Stimulated activated CD8-positive, alpha-beta memory T cell treated with anti-CD3 and anti-CD28 coated beads, Interleukin-15, amount 100 ng/mL, for 4 hours (primary cell): ENCODE data around the gene NPHP4.

Experiments
- DNase-seq, 2 donors: peaks; one replicate each; pipeline ENCODE4 v3.0.0-alpha.2; 2020; ENCODE audit warnings: low read depth in 2 of 2

Gene NPHP4

GRCh38 chr1:5831600-5832335 lies 160.5 kb downstream of the NPHP4 start:
- no peak for DNase-seq

DNA sequence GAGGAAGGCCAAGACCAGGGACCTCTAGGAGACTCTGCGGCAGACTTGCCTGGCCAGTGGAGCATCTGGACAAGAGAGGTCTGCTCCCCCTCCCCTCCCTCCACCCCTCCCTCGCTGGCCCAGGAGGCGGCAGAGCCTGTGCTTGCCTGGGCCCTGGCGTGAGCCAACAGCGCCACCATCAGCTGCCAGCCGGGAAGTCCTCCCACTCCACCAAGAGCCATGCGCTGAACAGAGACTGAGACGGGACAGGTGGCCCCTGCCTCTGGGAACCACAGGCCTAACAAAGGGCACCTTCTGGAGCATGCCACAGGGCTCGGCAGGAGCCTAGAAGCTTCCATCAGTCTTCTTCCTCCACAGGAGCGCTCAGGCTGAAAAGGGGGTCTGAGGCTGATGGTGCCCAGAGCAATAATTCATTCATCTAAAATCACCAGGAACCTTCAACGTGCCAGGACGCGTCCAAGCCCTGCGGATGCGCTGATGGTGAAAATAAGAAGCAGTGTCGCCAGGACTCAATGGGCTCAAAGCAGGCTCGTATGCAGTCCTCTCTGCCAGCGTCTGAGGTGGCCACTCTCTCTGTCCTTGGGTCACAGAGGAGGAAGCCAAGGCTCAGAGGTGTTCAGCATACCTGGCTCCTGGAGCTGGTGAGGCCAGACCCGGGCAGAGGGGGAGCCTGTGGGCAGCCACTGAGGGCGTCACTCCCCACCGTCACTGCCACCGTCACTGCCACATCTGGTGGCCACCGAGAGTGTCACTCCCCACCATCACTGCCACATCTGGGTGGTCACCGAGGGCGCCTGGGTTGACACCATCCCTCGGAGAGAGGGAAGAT lies 161.2 kb downstream of the NPHP4 start:
- no peak for DNase-seq

- no peak for DNase-seq
Measured at GRCh38 chr1:5829414-5829813, 162.8 kb downstream of the NPHP4 start.

DNA sequence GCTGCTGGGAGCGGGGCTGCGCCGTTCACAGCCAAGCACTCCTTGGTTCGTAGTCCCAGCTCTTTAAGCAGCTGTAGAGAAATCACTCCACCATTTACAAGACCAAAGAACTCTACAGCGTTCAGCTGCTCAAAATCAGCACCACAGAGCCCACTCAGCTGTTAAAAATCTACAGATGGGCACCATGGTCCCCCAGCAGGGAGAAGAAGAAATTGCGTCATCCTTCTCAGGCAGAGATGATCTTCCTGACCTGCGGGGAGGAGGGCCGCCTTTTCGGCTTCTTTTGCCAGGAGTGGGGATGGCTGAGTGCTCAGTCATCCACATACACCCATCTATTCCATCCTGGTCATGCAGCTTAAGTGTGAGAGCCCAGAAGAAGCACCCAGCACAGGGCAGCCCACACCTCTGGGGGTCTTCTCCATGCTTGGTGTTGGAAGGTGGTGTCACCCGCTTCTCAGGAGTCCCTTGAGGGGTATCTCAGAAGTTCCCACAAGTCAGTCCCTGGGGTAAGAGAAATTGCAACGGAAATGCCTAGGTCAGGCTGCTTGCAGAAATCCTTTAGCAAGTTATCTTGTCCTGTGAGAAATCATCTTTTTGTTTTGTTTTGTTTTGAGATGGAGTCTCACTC lies 163.8 kb downstream of the NPHP4 start:
- no peak for DNase-seq

DNA sequence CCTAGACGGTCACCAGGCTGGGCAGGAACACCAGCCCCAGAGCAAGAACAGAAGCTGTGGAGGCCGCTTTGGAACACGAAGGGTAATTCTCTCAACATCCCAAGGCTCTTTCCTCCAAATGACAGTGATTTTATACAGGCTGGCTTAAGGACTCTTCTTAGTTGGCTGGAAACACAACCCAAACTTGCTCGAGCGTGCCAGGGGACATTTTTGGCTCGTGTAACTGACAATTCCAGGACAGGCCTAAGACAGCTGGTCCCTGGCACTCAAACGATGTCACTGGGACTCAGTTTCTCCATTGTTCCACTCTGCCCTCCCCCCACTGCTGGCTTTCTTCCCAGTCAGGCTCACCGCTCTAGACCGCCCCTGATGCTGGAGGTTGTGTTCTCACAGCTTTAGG lies 164.7 kb downstream of the NPHP4 start:
- DNase-seq, result no peak

DNA sequence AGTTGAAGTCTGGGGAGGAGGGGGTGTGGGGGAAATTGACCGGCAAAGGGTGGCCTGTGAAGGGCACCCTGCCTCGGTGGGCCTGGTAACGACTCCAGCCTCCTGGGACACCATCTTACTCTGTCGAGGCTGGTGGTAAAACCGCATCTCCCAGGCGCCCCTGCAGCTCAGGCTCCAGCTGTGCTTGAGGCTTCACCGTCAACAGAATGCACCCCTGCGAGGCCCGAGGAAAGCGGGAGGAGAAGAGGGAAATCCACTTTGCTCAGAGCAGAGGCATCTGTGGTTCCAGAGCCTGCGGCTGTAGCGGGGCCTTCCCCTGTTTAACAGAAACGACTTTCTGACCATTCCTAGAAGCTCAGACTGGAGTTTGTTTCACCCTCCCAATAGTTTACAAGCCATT lies 165.6 kb downstream of the NPHP4 start:
- no peak for DNase-seq

DNA sequence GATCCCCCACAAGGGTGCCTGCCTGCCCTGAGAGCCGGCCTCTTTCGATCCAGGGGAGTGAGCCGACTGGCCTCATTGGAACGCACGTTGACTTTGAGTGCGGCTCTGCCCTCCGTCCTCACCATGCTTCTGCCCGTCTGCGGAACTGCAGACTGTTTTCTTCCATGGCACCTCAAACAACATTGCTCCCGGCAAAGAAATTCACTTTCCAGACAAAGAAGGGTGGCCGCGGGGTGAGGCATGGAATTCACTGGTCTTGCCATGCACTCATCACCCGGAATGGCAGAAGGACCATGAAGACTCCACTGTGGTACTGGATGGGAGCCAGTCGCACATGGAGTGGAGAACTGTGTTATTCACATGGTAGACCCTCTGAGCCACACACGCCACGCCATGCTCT lies 169.5 kb downstream of the NPHP4 start:
- DNase-seq, result no peak

GRCh38 chr1:5822266-5822665 lies 170.0 kb downstream of the NPHP4 start:
- no peak for DNase-seq

- no peak for DNase-seq
Measured at GRCh38 chr1:5821540-5822176, 170.6 kb downstream of the NPHP4 start.

- no peak for DNase-seq
Measured at GRCh38 chr1:5820026-5820421, 172.2 kb downstream of the NPHP4 start.

- no peak for DNase-seq
Measured at GRCh38 chr1:5819391-5820025, 172.7 kb downstream of the NPHP4 start.

DNA sequence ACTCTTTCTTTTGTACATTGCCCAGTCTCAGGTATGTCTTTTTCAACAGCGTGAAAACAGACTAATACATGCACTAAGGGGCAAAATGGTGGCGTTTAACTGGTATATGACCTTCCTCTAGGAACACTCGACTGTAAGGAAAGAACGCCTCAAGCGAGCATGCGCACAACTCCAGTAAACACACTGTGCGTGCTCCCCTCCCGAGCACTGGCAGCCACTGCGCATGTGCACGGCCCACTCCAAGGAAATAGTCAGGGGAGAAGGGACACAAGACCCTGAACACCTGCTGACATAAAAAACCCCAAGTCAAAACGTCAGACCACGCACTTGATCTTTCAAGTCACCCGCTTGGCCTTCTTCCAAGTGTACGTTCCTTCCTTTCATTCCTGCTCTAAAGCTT lies 173.5 kb downstream of the NPHP4 start:
- no peak for DNase-seq

GRCh38 chr1:5815716-5816115 lies 176.5 kb downstream of the NPHP4 start:
- no peak for DNase-seq

DNA sequence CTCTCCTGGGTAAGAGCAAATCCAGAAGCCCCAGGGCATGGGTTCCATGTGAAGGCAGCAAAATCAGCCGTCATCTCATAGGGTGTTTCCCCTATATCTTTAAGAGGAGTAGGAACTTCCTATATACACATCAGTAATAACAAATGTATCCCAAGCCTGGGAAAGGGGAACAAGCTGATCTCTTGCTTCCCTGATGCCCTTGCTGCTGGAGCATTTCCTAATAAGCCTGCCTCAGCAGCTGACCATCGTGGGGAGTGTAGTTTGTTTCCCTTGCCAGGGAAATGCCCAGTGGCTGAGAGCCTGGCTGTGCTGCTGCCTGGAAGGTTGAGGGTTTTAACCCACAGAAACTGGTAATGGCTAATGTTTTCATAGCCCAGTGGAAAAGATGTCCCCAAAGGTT lies 177.0 kb downstream of the NPHP4 start:
- no peak for DNase-seq

- DNase-seq, result no peak
Measured at GRCh38 chr1:5814046-5814619, 178.1 kb downstream of the NPHP4 start.

DNA sequence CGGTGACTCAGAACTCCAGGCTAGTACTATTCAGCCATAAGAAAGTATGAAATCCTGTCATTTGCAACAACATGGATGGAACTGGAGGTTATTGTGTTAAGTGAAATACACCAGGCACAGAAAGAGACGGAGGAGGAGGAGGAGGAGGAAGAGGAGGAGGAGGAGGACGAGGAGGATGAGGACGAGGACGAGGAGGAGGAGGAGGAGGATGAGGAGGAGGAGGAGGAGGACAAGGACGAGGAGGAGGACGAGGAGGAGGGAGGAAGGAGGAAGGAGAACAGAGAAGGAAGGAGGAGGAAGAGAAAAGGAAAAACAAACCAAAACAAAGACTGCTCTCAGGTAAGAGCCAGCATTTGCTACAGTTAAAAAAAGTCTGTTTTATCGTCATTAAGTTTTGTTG lies 178.7 kb downstream of the NPHP4 start:
- DNase-seq, result no peak
